HL-60 (cell line): ENCODE results near the gene ADAMTS16.

Experiments
- DNase-seq, 2 experiments: peaks; one replicate each; pipeline ENCODE4 v3.0.0-alpha.2; 2010 to 2020; ENCODE audit warnings: low read depth in 1 of 2, low spot score in 1 of 2
- H3K27ac ChIP-seq: fragments of 250-450 bp; sonication (Bioruptor Pico); replicated peaks from 2 replicates; pipeline ENCODE4 v1.5.1; 2020; ENCODE audit warnings: mild to moderate bottlenecking, moderate library complexity
- H3K27me3 ChIP-seq: fragments of 250-450 bp; sonication (Bioruptor Pico); 2 replicates; pipeline ENCODE4 v1.5.1; 2021; ENCODE audit warnings: mild to moderate bottlenecking, moderate library complexity; ENCODE audit not compliant: insufficient read depth, poor library complexity, severe bottlenecking
- H3K4me3 ChIP-seq: replicated peaks from 2 replicates; pipeline ENCODE4 v1.5.1; 2011; ENCODE audit warnings: mild to moderate bottlenecking, control low read depth, low read length; ENCODE audit not compliant: insufficient read depth
- CTCF ChIP-seq: IDR thresholded peaks from one replicate; pipeline ENCODE4 v1.5.1; 2011; ENCODE audit warnings: low read length, control low read depth, inconsistent platforms; ENCODE audit not compliant: insufficient read depth
- GABPA ChIP-seq: IDR thresholded peaks from 2 replicates; pipeline ENCODE4 v1.6.1; 2012; ENCODE audit warnings: low read depth
- POLR2AphosphoS5 ChIP-seq: IDR thresholded peaks from 2 replicates; pipeline ENCODE4 v1.6.1; 2012; ENCODE audit warnings: low read depth
- REST ChIP-seq: IDR thresholded peaks from 2 replicates; pipeline ENCODE4 v1.6.1; 2012; ENCODE audit warnings: low read depth; ENCODE audit not compliant: insufficient replicate concordance
- SPI1 ChIP-seq: IDR thresholded peaks from 2 replicates; pipeline ENCODE4 v1.6.1; 2012; ENCODE audit warnings: low read depth, mild to moderate bottlenecking, borderline replicate concordance

ADAMTS16 gene

GRCh38 chr5:5364932-5365331, 224.8 kb downstream of the ADAMTS16 start:
- Histone ChIP-seq H3K4me3 (no peak overlapping the region), H3K27ac (no peak overlapping the region), H3K27me3 (no peaks in the 10 kb centered on the region)
- DNase-seq = no peak
- TF ChIP-seq CTCF (no peak), REST (no peak), GABPA (no peak), POLR2AphosphoS5 (no peak), SPI1 (no peak)

GRCh38 chr5:5367739-5368138, 227.6 kb downstream of the ADAMTS16 start:
- no peaks in the 10 kb centered on the region for H3K27me3 ChIP-seq
- TF ChIP-seq GABPA (no peak), REST (no peak), SPI1 (no peak), CTCF (no peak), POLR2AphosphoS5 (no peak)
- no peak for DNase-seq
- no peak overlapping the region for H3K4me3 ChIP-seq
- H3K27ac ChIP-seq = no peak overlapping the region

GRCh38 chr5:5369051-5369605, 229.0 kb downstream of the ADAMTS16 start:
- no peak for DNase-seq
- no peaks in the 10 kb centered on the region for H3K27me3 ChIP-seq
- no peak for TF ChIP-seq POLR2AphosphoS5
- no peak for TF ChIP-seq CTCF
- TF ChIP-seq GABPA = no peak
- TF ChIP-seq SPI1 = no peak
- TF ChIP-seq REST = no peak
- no peak overlapping the region for H3K4me3 ChIP-seq
- no peak overlapping the region for H3K27ac ChIP-seq
